PC-3 (cell line): ENCODE measurements around the gene PLXNB2.

ENCODE experiments used
- EZH2 ChIP-seq: fragments of 300-600 bp; sonication (generic); IDR thresholded peaks from one replicate; pipeline ENCODE4 v1.6.1; 2017; ENCODE audit warnings: antibody characterized with exemption, mild to moderate bottlenecking, low read length; ENCODE audit not compliant: unreplicated experiment
- EZH2phosphoT487 ChIP-seq: fragments of 300-600 bp; sonication (generic); IDR thresholded peaks from 2 replicates; pipeline ENCODE4 v1.6.1; 2018; ENCODE audit warnings: mild to moderate bottlenecking, antibody characterized with exemption, low read length, borderline replicate concordance
- TF ChIP-seq, protein P1 (sequence below): fragments of 300-600 bp; sonication (generic); conservative IDR thresholded peaks from 2 replicates; pipeline ENCODE4 v1.5.1; 2017; ENCODE audit warnings: antibody characterized with exemption, low read depth, mild to moderate bottlenecking, low read length

DNA sequence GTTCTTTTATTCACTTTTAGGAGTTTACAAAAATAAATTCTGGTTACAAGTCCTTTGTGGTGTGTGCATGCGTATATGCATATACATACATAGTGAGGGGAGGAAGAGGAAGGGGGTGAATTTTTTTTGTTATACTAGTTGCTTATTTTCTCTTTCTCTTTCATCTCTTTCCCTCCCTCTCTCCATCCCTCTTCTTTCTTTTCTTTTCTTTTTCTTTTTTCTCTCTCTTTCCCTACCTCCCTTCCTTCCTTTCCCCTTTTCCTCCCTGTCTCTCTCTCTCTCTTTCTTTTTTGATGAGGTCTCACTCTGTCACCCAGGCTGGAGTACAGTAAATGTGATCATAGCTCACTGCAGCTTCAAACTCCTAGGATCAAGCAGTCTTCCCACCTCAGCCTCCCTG lies 49.8 kb upstream of the PLXNB2 start:
- TF ChIP-seq, protein P1, sequence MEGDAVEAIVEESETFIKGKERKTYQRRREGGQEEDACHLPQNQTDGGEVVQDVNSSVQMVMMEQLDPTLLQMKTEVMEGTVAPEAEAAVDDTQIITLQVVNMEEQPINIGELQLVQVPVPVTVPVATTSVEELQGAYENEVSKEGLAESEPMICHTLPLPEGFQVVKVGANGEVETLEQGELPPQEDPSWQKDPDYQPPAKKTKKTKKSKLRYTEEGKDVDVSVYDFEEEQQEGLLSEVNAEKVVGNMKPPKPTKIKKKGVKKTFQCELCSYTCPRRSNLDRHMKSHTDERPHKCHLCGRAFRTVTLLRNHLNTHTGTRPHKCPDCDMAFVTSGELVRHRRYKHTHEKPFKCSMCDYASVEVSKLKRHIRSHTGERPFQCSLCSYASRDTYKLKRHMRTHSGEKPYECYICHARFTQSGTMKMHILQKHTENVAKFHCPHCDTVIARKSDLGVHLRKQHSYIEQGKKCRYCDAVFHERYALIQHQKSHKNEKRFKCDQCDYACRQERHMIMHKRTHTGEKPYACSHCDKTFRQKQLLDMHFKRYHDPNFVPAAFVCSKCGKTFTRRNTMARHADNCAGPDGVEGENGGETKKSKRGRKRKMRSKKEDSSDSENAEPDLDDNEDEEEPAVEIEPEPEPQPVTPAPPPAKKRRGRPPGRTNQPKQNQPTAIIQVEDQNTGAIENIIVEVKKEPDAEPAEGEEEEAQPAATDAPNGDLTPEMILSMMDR = no peak
- no peak for TF ChIP-seq EZH2phosphoT487
- TF ChIP-seq EZH2 = no peak
